Trophoblast cell (in vitro differentiated cells and primary cell): Measurements from ENCODE around the gene ARPC4.

Source experiments
- DNase-seq, 2 donors: peaks; one replicate each; pipeline ENCODE4 v3.0.0-alpha.2; 2016
- H2AFZ ChIP-seq: 2 replicates; pipeline ENCODE4 v1.6.1; 2013; ENCODE audit warnings: low read length, moderate library complexity, mild to moderate bottlenecking; ENCODE audit not compliant: insufficient read depth, poor library complexity
- H2AK5ac ChIP-seq: 2 replicates; pipeline ENCODE4 v1.6.1; 2013; ENCODE audit warnings: mild to moderate bottlenecking, low read length
- H2BK120ac ChIP-seq: 2 replicates; pipeline ENCODE4 v1.6.1; 2013; ENCODE audit warnings: low read length, mild to moderate bottlenecking, moderate library complexity; ENCODE audit not compliant: insufficient read depth, poor library complexity
- H2BK12ac ChIP-seq: 2 replicates; pipeline ENCODE4 v1.6.1; 2013; ENCODE audit warnings: mild to moderate bottlenecking, low read length, moderate library complexity
- H2BK5ac ChIP-seq: 2 replicates; pipeline ENCODE4 v1.6.1; 2013; ENCODE audit warnings: low read length, low read depth, moderate library complexity, mild to moderate bottlenecking; ENCODE audit not compliant: poor library complexity
- H3K14ac ChIP-seq: 2 replicates; pipeline ENCODE4 v1.6.1; 2013; ENCODE audit warnings: mild to moderate bottlenecking, low read length
- H3K18ac ChIP-seq: 2 replicates; pipeline ENCODE4 v1.6.1; 2013; ENCODE audit warnings: mild to moderate bottlenecking, low read length
- H3K23ac ChIP-seq: 2 replicates; pipeline ENCODE4 v1.6.1; 2013; ENCODE audit warnings: low read length
- H3K27ac ChIP-seq: 2 replicates; pipeline ENCODE4 v1.5.1; 2013; ENCODE audit warnings: low read depth, mild to moderate bottlenecking, inconsistent platforms, low read length, moderate library complexity
- H3K27me3 ChIP-seq: 2 replicates; pipeline ENCODE4 v1.6.1; 2013; ENCODE audit warnings: inconsistent platforms, mild to moderate bottlenecking, low read length, moderate library complexity; ENCODE audit not compliant: insufficient read depth
- H3K36me3 ChIP-seq, 2 experiments: 1 replicate in 1 of 2; 2 replicates in 1 of 2; pipeline ENCODE4 v1.6.1; 2013; ENCODE audit warnings: low read length in 2 of 2, mild to moderate bottlenecking in 2 of 2, moderate library complexity in 1 of 2; ENCODE audit not compliant: insufficient read depth in 2 of 2, control insufficient read depth in 1 of 2
- H3K4ac ChIP-seq: 2 replicates; pipeline ENCODE4 v1.6.1; 2013; ENCODE audit warnings: low read depth, mild to moderate bottlenecking, low read length, moderate library complexity
- H3K4me1 ChIP-seq, 2 experiments: 1 replicate in 1 of 2; 2 replicates in 1 of 2; pipeline ENCODE4 v1.6.1; 2013; ENCODE audit warnings: low read length in 2 of 2, mild to moderate bottlenecking in 2 of 2, moderate library complexity in 1 of 2; ENCODE audit not compliant: insufficient read depth in 2 of 2, control insufficient read depth in 1 of 2
- H3K4me2 ChIP-seq: 2 replicates; pipeline ENCODE4 v1.6.1; 2013; ENCODE audit warnings: inconsistent platforms, mild to moderate bottlenecking, low read length, moderate library complexity
- H3K4me3 ChIP-seq: 2 replicates; pipeline ENCODE4 v1.5.1; 2013; ENCODE audit warnings: mild to moderate bottlenecking, low read depth, low read length, inconsistent platforms
- H3K79me1 ChIP-seq: one replicate; pipeline ENCODE4 v1.6.1; 2013; ENCODE audit warnings: low read length
- H3K79me2 ChIP-seq: 2 replicates; pipeline ENCODE4 v1.6.1; 2013; ENCODE audit warnings: low read length, mild to moderate bottlenecking; ENCODE audit not compliant: control insufficient read depth, insufficient read depth, poor library complexity
- H3K9ac ChIP-seq: 2 replicates; pipeline ENCODE4 v1.6.1; 2013; ENCODE audit warnings: mild to moderate bottlenecking, low read length
- H3K9me3 ChIP-seq: 2 replicates; pipeline ENCODE4 v1.6.1; 2013; ENCODE audit warnings: low read depth, mild to moderate bottlenecking, control low read depth, inconsistent platforms, low read length; ENCODE audit not compliant: insufficient read depth
- H4K12ac ChIP-seq: 2 replicates; pipeline ENCODE4 v1.6.1; 2013; ENCODE audit warnings: low read depth, mild to moderate bottlenecking, low read length, moderate library complexity
- H4K8ac ChIP-seq: 2 replicates; pipeline ENCODE4 v1.6.1; 2013; ENCODE audit warnings: low read depth, mild to moderate bottlenecking, low read length, moderate library complexity
- H4K91ac ChIP-seq: one replicate; pipeline ENCODE4 v1.6.1; 2013; ENCODE audit warnings: low read depth, mild to moderate bottlenecking, low read length, moderate library complexity
- WGBS: extraction: QIAGEN DNeasy Blood & Tissue Kit; methylation state at CpG from one replicate; pipeline ENCODE4 v1.1.7; 2013; ENCODE audit warnings: missing lambda C conversion rate; ENCODE audit not compliant: insufficient read length, insufficient coverage; ENCODE audit errors: extremely low coverage; 5-methylcytosine and 5-hydroxymethylcytosine counted together

ARPC4 gene

GRCh38 chr3:9800529-9800928 lies 7.6 kb downstream of the ARPC4 start:
- no CpG with 5 or more reads among the region's 5 CpGs for WGBS
- H3K27me3 ChIP-seq, result no peaks in the 10 kb centered on the region
- no peak overlapping the region for H2BK120ac ChIP-seq
- no peak overlapping the region for H3K23ac ChIP-seq
- no peak overlapping the region for H3K9ac ChIP-seq
- no peak overlapping the region for H3K4me2 ChIP-seq
- no peak overlapping the region for H4K8ac ChIP-seq
- H2BK12ac ChIP-seq, result no peak overlapping the region
- no peak overlapping the region for H4K12ac ChIP-seq
- no peak overlapping the region for H2AFZ ChIP-seq
- H3K4me3 ChIP-seq, result no peak overlapping the region
- no peak overlapping the region for H2AK5ac ChIP-seq
- no peak overlapping the region for H4K91ac ChIP-seq
- H3K4me1 ChIP-seq, result no peaks in the 10 kb centered on the region
- H3K36me3 ChIP-seq, result peaks cover 48 to 70% of the 10 kb centered on the region in 2 experiments
- H3K79me1 ChIP-seq, result no peaks in the 10 kb centered on the region
- H3K18ac ChIP-seq, result no peak overlapping the region
- no peak overlapping the region for H3K27ac ChIP-seq
- no peaks in the 10 kb centered on the region for H3K79me2 ChIP-seq
- no peak overlapping the region for H3K14ac ChIP-seq
- H3K9me3 ChIP-seq, result no peaks in the 10 kb centered on the region
- no peak for DNase-seq
- no peak overlapping the region for H2BK5ac ChIP-seq
- H3K4ac ChIP-seq, result no peak overlapping the region

GRCh38 chr3:9803494-9803893 lies 10.6 kb downstream of the ARPC4 start:
- H3K14ac ChIP-seq, result no peak overlapping the region
- H3K4me1 ChIP-seq, result no peaks in the 10 kb centered on the region
- H2BK5ac ChIP-seq, result no peak overlapping the region
- H3K9ac ChIP-seq, result no peak overlapping the region
- H2BK120ac ChIP-seq, result no peak overlapping the region
- WGBS, result no CpG with 5 or more reads among the region's 1 CpG
- no peaks in the 10 kb centered on the region for H3K9me3 ChIP-seq
- H3K36me3 ChIP-seq, result peaks cover 57 to 75% of the 10 kb centered on the region in 2 experiments
- H4K91ac ChIP-seq, result no peak overlapping the region
- no peak overlapping the region for H3K27ac ChIP-seq
- H3K18ac ChIP-seq, result no peak overlapping the region
- H3K79me1 ChIP-seq, result no peaks in the 10 kb centered on the region
- no peak overlapping the region for H4K12ac ChIP-seq
- H4K8ac ChIP-seq, result no peak overlapping the region
- no peak overlapping the region for H2AK5ac ChIP-seq
- no peaks in the 10 kb centered on the region for H3K27me3 ChIP-seq
- H3K4me3 ChIP-seq, result no peak overlapping the region
- H3K4me2 ChIP-seq, result no peak overlapping the region
- no peak overlapping the region for H2BK12ac ChIP-seq
- no peak overlapping the region for H3K4ac ChIP-seq
- no peaks in the 10 kb centered on the region for H3K79me2 ChIP-seq
- no peak for DNase-seq
- no peak overlapping the region for H3K23ac ChIP-seq
- no peak overlapping the region for H2AFZ ChIP-seq

- peaks cover 5% of the 10 kb centered on the region for H3K79me1 ChIP-seq
- H2BK120ac ChIP-seq, result no peak overlapping the region
- no peak overlapping the region for H3K18ac ChIP-seq
- no peaks in the 10 kb centered on the region for H3K9me3 ChIP-seq
- no peak overlapping the region for H2AK5ac ChIP-seq
- H3K27ac ChIP-seq, result no peak overlapping the region
- H3K23ac ChIP-seq, result no peak overlapping the region
- no peak overlapping the region for H2BK12ac ChIP-seq
- H2BK5ac ChIP-seq, result no peak overlapping the region
- peaks cover 2% of the 10 kb centered on the region for H3K79me2 ChIP-seq
- no peak for DNase-seq
- H3K4me1 ChIP-seq, result peaks cover 0 to 3% of the 10 kb centered on the region in 2 experiments
- no peak overlapping the region for H3K4ac ChIP-seq
- no peak overlapping the region for H3K14ac ChIP-seq
- no peak overlapping the region for H3K9ac ChIP-seq
- no CpG with 5 or more reads among the region's 5 CpGs for WGBS
- H4K91ac ChIP-seq, result no peak overlapping the region
- H3K4me2 ChIP-seq, result no peak overlapping the region
- H4K12ac ChIP-seq, result no peak overlapping the region
- H3K4me3 ChIP-seq, result no peak overlapping the region
- H4K8ac ChIP-seq, result no peak overlapping the region
- peaks cover 51 to 65% of the 10 kb centered on the region in 2 experiments for H3K36me3 ChIP-seq
- no peak overlapping the region for H2AFZ ChIP-seq
- no peaks in the 10 kb centered on the region for H3K27me3 ChIP-seq
Observed at GRCh38 chr3:9804996-9805395, 12.1 kb downstream of the ARPC4 start.

GRCh38 chr3:9806137-9806536 lies 13.3 kb downstream of the ARPC4 start:
- no peak overlapping the region for H3K9ac ChIP-seq
- H3K18ac ChIP-seq, result no peak overlapping the region

More at GRCh38 chr3:9806137-9806536, 13.3 kb downstream of the ARPC4 start:
- H3K23ac ChIP-seq, result no peak overlapping the region
- no peak overlapping the region for H3K14ac ChIP-seq
- H3K79me2 ChIP-seq, result peaks cover 3% of the 10 kb centered on the region
- DNase-seq, result no peak
- no peak overlapping the region for H3K4me3 ChIP-seq
- no peak overlapping the region for H2AK5ac ChIP-seq
- H3K9me3 ChIP-seq, result no peaks in the 10 kb centered on the region
- peaks cover 0 to 3% of the 10 kb centered on the region in 2 experiments for H3K4me1 ChIP-seq
- H3K4ac ChIP-seq, result no peak overlapping the region
- no peak overlapping the region for H3K27ac ChIP-seq
- peaks cover 9% of the 10 kb centered on the region for H3K79me1 ChIP-seq
- no peak overlapping the region for H2AFZ ChIP-seq
- no peak overlapping the region for H2BK120ac ChIP-seq
- H4K91ac ChIP-seq, result no peak overlapping the region
- H2BK12ac ChIP-seq, result no peak overlapping the region
- H2BK5ac ChIP-seq, result no peak overlapping the region
- H3K4me2 ChIP-seq, result no peak overlapping the region
- no peak overlapping the region for H4K8ac ChIP-seq
- no CpG with 5 or more reads among the region's 12 CpGs for WGBS
- no peaks in the 10 kb centered on the region for H3K27me3 ChIP-seq
- peaks cover 45 to 54% of the 10 kb centered on the region in 2 experiments for H3K36me3 ChIP-seq
- H4K12ac ChIP-seq, result no peak overlapping the region
